Upper lobe of left lung (tissue), 4 donors: ENCODE results near the gene ECT2L.

ENCODE experiments used
- EP300 ChIP-seq, 4 donors: sonication (generic); formaldehyde crosslinking; IDR thresholded peaks; one replicate each; pipeline ENCODE4 v1.5.1; 2017; ENCODE audit warnings: antibody characterized with exemption in 4 of 4, control low read depth in 2 of 4
- POLR2A ChIP-seq, 4 donors: fragments of 450-650 bp; IDR thresholded peaks; one replicate each; pipeline ENCODE4 v1.5.1; 2016 to 2017; ENCODE audit warnings: antibody characterized with exemption in 4 of 4, mild to moderate bottlenecking in 2 of 4
- POLR2AphosphoS5 ChIP-seq, 2 donors: sonication (generic); formaldehyde crosslinking; IDR thresholded peaks; one replicate each; pipeline ENCODE4 v1.5.1; 2017; ENCODE audit warnings: antibody characterized with exemption in 2 of 2
- TF ChIP-seq, protein P1 (sequence below), 6 experiments: fragments of 450-650 bp in 4 of 6; fragments of 200-600 bp in 2 of 6; sonication (generic) in 2 of 6; IDR thresholded peaks; one replicate each; pipeline ENCODE4 v1.5.1; 2016 to 2019; ENCODE audit warnings: antibody characterized with exemption in 6 of 6

DNA sequence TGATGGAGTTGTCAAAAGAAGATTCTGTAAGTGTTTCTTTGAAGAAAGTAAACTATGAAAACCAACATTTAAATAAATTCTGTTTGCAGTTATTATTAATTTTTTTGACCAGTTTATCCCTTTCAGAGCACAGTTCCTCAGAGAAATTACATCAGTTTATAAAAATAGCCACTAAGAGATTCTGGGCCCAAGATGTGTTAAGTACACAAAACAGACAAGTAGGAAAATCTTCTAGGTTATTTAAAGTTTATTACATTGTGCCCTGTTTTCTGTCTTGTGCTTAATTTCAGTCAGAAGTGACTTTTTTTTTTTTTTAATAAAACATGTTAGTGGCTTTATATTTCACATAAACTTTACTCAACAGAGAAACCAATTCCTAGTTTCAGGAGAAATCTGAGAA is 72.3 kb downstream of the ECT2L start:
- TF ChIP-seq POLR2A (IDR thresholded peaks at IDR 0.05) (no peak), POLR2AphosphoS5 (IDR thresholded peaks at IDR 0.05) (no peak), EP300 (IDR thresholded peaks at IDR 0.05) (no peak)
- TF ChIP-seq, protein P1, sequence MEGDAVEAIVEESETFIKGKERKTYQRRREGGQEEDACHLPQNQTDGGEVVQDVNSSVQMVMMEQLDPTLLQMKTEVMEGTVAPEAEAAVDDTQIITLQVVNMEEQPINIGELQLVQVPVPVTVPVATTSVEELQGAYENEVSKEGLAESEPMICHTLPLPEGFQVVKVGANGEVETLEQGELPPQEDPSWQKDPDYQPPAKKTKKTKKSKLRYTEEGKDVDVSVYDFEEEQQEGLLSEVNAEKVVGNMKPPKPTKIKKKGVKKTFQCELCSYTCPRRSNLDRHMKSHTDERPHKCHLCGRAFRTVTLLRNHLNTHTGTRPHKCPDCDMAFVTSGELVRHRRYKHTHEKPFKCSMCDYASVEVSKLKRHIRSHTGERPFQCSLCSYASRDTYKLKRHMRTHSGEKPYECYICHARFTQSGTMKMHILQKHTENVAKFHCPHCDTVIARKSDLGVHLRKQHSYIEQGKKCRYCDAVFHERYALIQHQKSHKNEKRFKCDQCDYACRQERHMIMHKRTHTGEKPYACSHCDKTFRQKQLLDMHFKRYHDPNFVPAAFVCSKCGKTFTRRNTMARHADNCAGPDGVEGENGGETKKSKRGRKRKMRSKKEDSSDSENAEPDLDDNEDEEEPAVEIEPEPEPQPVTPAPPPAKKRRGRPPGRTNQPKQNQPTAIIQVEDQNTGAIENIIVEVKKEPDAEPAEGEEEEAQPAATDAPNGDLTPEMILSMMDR (IDR thresholded peaks at IDR 0.05) = no peak
